ENCODE measurements around the gene CLEC10A.
A peak's percentile ranks its signal among the peaks of the same experiment; 100 is the strongest.
"Not testable (repeated sequence)": the region's sequence is repeated elsewhere in the genome, so short reads cannot be mapped to it uniquely, and the experiment has no call there.

Gene CLEC10A

DNA sequence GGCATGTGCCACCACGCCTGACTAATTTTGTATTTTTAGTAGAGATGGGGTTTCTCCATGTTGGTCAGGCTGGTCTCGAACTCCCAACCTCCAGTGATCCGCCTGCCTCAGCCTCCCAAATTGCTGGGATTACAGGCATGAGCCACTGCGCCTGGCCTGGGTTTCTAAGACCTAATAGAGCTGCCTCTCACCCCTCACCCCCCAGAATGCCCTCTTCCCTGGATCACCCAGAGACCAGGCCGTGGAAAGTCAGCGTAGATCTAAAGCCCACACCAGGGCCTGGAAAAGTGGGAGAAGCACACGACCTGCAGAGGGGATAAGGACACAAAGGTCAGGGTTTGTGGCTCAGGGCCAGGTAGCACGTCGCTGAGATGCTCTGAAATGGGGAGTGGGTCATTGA is 29.5 kb downstream of the CLEC10A start:
- H3K4me3 ChIP-seq (ENCODE audit: low read length); H3K4me2 ChIP-seq (ENCODE audit: low read length): not testable (repeated sequence)

GRCh38 chr17:7048968-7049367 is 31.1 kb downstream of the CLEC10A start:
- Histone ChIP-seq H3K23ac (ENCODE audit: low read length) (no peak overlapping the region), H2BK15ac (replicated peaks; ENCODE audit: low read depth) (no peak overlapping the region), H2AK5ac (ENCODE audit: low read length) (no peak overlapping the region), H3K18ac (ENCODE audit: low read length) (no peak overlapping the region), H2BK120ac (ENCODE audit: low read depth, low read length) (no peak overlapping the region), H3K4ac (ENCODE audit: low read depth, low read length) (no peak overlapping the region), H3K4me1 (ENCODE audit: control insufficient read depth, low read depth, low read length) (peaks cover 2% of the 10 kb centered on the region), H3K56ac (ENCODE audit: low read length) (no peak overlapping the region), H3K9ac (ENCODE audit: low read length) (no peak overlapping the region), H3K36me3 (ENCODE audit: control insufficient read depth, insufficient read depth, low read length) (no peaks in the 10 kb centered on the region), H3K4me2 (ENCODE audit: low read length) (no peak overlapping the region), H4K5ac (ENCODE audit: low read length) (no peak overlapping the region), H4K8ac (ENCODE audit: low read depth, low read length) (no peak overlapping the region), H3K79me2 (ENCODE audit: control insufficient read depth, insufficient read depth, low read length) (no peaks in the 10 kb centered on the region), H2BK5ac (ENCODE audit: low read length) (no peak overlapping the region), H3K79me1 (ENCODE audit: low read length) (no peaks in the 10 kb centered on the region), H3K27me3 (ENCODE audit: insufficient read depth, low read length, poor library complexity) (peaks cover 3% of the 10 kb centered on the region), H3K4me3 (ENCODE audit: low read length) (no peak overlapping the region), H3K27ac (ENCODE audit: low read depth, low read length) (no peak overlapping the region)
- no CpG with 5 or more reads among the region's 6 CpGs for WGBS (ENCODE audit: extremely low coverage, insufficient coverage, low lambda C conversion rate)
- no peak for DNase-seq

More for the DNA sequence above, 29.5 kb downstream of the CLEC10A start:
- not testable (repeated sequence) for H2BK120ac ChIP-seq (ENCODE audit: low read depth, low read length); H3K79me2 ChIP-seq (ENCODE audit: control insufficient read depth, insufficient read depth, low read length); H2BK5ac ChIP-seq (ENCODE audit: low read length); H4K8ac ChIP-seq (ENCODE audit: low read depth, low read length); H3K9ac ChIP-seq (ENCODE audit: low read length); H3K4ac ChIP-seq (ENCODE audit: low read depth, low read length); H3K23ac ChIP-seq (ENCODE audit: low read length); H3K27ac ChIP-seq (ENCODE audit: low read depth, low read length); DNase-seq; H3K18ac ChIP-seq (ENCODE audit: low read length); H2AK5ac ChIP-seq (ENCODE audit: low read length); H3K79me1 ChIP-seq (ENCODE audit: low read length); H3K36me3 ChIP-seq (ENCODE audit: control insufficient read depth, insufficient read depth, low read length); H3K56ac ChIP-seq (ENCODE audit: low read length); H3K27me3 ChIP-seq (ENCODE audit: insufficient read depth, low read length, poor library complexity); H3K4me1 ChIP-seq (ENCODE audit: control insufficient read depth, low read depth, low read length); H4K5ac ChIP-seq (ENCODE audit: low read length); H2BK15ac ChIP-seq (replicated peaks; ENCODE audit: low read depth)
- WGBS (ENCODE audit: extremely low coverage, insufficient coverage, low lambda C conversion rate), result no CpG with 5 or more reads among the region's 9 CpGs

DNA sequence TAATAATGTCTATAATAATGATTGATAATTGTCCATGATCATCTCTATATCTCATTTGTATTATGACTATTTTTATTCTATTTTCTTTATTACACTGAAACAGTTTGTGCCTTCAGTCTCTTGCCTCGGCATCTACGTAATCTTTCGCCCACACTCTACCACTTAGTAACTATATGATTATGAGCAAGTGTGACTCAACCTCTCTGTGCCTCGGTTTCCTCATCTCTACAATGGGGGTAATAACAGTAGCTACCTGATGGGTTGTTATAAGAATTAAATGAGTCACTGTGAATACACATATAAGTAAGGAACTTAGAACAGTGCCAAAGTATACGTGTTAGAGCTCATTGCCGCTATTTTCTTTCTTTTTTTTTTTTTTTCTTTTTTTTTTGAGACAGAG is 32.5 kb downstream of the CLEC10A start:
- Histone ChIP-seq H3K4me1 (ENCODE audit: control insufficient read depth, low read depth, low read length) (peaks cover 2% of the 10 kb centered on the region), H3K79me2 (ENCODE audit: control insufficient read depth, insufficient read depth, low read length) (no peaks in the 10 kb centered on the region), H3K36me3 (ENCODE audit: control insufficient read depth, insufficient read depth, low read length) (no peaks in the 10 kb centered on the region), H3K23ac (ENCODE audit: low read length) (no peak overlapping the region), H2BK120ac (ENCODE audit: low read depth, low read length) (no peak overlapping the region), H4K5ac (ENCODE audit: low read length) (no peak overlapping the region), H3K9ac (ENCODE audit: low read length) (no peak overlapping the region), H3K79me1 (ENCODE audit: low read length) (no peaks in the 10 kb centered on the region), H3K4ac (ENCODE audit: low read depth, low read length) (no peak overlapping the region), H2BK5ac (ENCODE audit: low read length) (no peak overlapping the region), H4K8ac (ENCODE audit: low read depth, low read length) (no peak overlapping the region), H2AK5ac (ENCODE audit: low read length) (no peak overlapping the region), H3K56ac (ENCODE audit: low read length) (no peak overlapping the region), H3K4me3 (ENCODE audit: low read length) (no peak overlapping the region), H3K27ac (ENCODE audit: low read depth, low read length) (no peak overlapping the region), H3K18ac (ENCODE audit: low read length) (no peak overlapping the region), H2BK15ac (replicated peaks; ENCODE audit: low read depth) (no peak overlapping the region), H3K4me2 (ENCODE audit: low read length) (no peak overlapping the region), H3K27me3 (ENCODE audit: insufficient read depth, low read length, poor library complexity) (peaks cover 7% of the 10 kb centered on the region)
- no CpG with 5 or more reads among the region's 6 CpGs for WGBS (ENCODE audit: extremely low coverage, insufficient coverage, low lambda C conversion rate)
- no peak for DNase-seq

GRCh38 chr17:7046725-7047397 is 33.2 kb downstream of the CLEC10A start:
- H3K18ac ChIP-seq (ENCODE audit: low read length); H2BK5ac ChIP-seq (ENCODE audit: low read length); H3K36me3 ChIP-seq (ENCODE audit: control insufficient read depth, insufficient read depth, low read length); H4K8ac ChIP-seq (ENCODE audit: low read depth, low read length); H2BK15ac ChIP-seq (replicated peaks; ENCODE audit: low read depth); H3K23ac ChIP-seq (ENCODE audit: low read length); H3K79me1 ChIP-seq (ENCODE audit: low read length); H4K5ac ChIP-seq (ENCODE audit: low read length); H3K27me3 ChIP-seq (ENCODE audit: insufficient read depth, low read length, poor library complexity); H3K27ac ChIP-seq (ENCODE audit: low read depth, low read length); H2AK5ac ChIP-seq (ENCODE audit: low read length); H3K79me2 ChIP-seq (ENCODE audit: control insufficient read depth, insufficient read depth, low read length); H3K4me1 ChIP-seq (ENCODE audit: control insufficient read depth, low read depth, low read length); H3K4ac ChIP-seq (ENCODE audit: low read depth, low read length); H2BK120ac ChIP-seq (ENCODE audit: low read depth, low read length): not testable (repeated sequence)
- peak overlapping the region; percentile 44 for H3K56ac ChIP-seq (ENCODE audit: low read length)
- H3K4me3 ChIP-seq (ENCODE audit: low read length), result peak overlapping the region; percentile 26
- peak overlapping the region; percentile 57 for H3K9ac ChIP-seq (ENCODE audit: low read length)
- peak overlapping the region; percentile 97 for H3K4me2 ChIP-seq (ENCODE audit: low read length)
- no CpG with 5 or more reads among the region's 26 CpGs for WGBS (ENCODE audit: extremely low coverage, insufficient coverage, low lambda C conversion rate)
- DNase-seq, result peak; percentile 80

GRCh38 chr17:7046127-7046724 is 33.8 kb downstream of the CLEC10A start:
- Histone ChIP-seq H3K4me3 (ENCODE audit: low read length) (peak overlapping the region; percentile 26), H3K9ac (ENCODE audit: low read length) (peak overlapping the region; percentile 57), H3K4me2 (ENCODE audit: low read length) (peak overlapping the region; percentile 97), H4K8ac (ENCODE audit: low read depth, low read length) (no peak overlapping the region), H2BK120ac (ENCODE audit: low read depth, low read length) (no peak overlapping the region), H2BK15ac (replicated peaks; ENCODE audit: low read depth) (no peak overlapping the region), H3K36me3 (ENCODE audit: control insufficient read depth, insufficient read depth, low read length) (no peaks in the 10 kb centered on the region), H3K79me1 (ENCODE audit: low read length) (no peaks in the 10 kb centered on the region), H3K27me3 (ENCODE audit: insufficient read depth, low read length, poor library complexity) (peaks cover 7% of the 10 kb centered on the region), H3K79me2 (ENCODE audit: control insufficient read depth, insufficient read depth, low read length) (no peaks in the 10 kb centered on the region), H4K5ac (ENCODE audit: low read length) (no peak overlapping the region), H2BK5ac (ENCODE audit: low read length) (no peak overlapping the region), H3K56ac (ENCODE audit: low read length) (peak overlapping the region; percentile 44), H3K4me1 (ENCODE audit: control insufficient read depth, low read depth, low read length) (peaks cover 2% of the 10 kb centered on the region), H3K23ac (ENCODE audit: low read length) (no peak overlapping the region), H3K4ac (ENCODE audit: low read depth, low read length) (no peak overlapping the region), H3K27ac (ENCODE audit: low read depth, low read length) (no peak overlapping the region), H2AK5ac (ENCODE audit: low read length) (no peak overlapping the region), H3K18ac (ENCODE audit: low read length) (no peak overlapping the region)
- DNase-seq, result peak; percentile 78
- WGBS (ENCODE audit: extremely low coverage, insufficient coverage, low lambda C conversion rate), result no CpG with 5 or more reads among the region's 15 CpGs
